ENCODE data around the gene TMEM138.

TMEM138 gene

DNA sequence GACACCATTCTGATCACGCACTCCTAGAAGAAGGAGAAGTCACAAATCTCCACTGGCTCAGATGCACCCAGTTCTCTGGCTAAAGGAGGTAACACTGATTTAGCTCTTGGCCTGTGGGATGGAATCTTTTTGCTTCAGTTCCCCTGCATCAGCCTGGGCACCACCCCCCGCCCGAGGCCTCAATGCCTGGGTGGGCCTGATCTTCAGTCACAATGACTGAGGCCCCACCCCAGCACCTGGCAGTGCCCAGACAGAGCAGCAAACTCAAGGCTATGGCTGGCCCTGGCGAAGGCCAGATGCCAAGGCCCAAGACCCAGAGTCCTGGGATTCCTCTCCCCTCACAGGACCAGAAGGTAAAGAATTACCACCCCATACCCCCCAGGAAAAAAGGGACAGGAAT lies 5.5 kb upstream of the TMEM138 start:
- Histone ChIP-seq H3K36me3 (ENCODE audit: insufficient read depth, low read length) (no peaks in the 10 kb centered on the region), H3K9ac (ENCODE audit: low read depth, low read length, poor library complexity, severe bottlenecking) (no peak overlapping the region), H2AFZ (ENCODE audit: low read length) (no peak overlapping the region), H3K9me3 (ENCODE audit: insufficient read depth, low read depth, low read length) (no peaks in the 10 kb centered on the region), H3K4me2 (ENCODE audit: low read depth, low read length, poor library complexity, severe bottlenecking) (no peak overlapping the region), H3K4me3 (ENCODE audit: low read length, poor library complexity, severe bottlenecking) (no peak overlapping the region), H3K79me2 (ENCODE audit: insufficient read depth, low read length) (peaks cover 17% of the 10 kb centered on the region), H4K20me1 (ENCODE audit: insufficient read depth, low read length, poor library complexity, severe bottlenecking) (no peaks in the 10 kb centered on the region), H3K9me2 (replicated peaks; ENCODE audit: low read depth, low read length) (no peaks in the 10 kb centered on the region), H3K27me3 (ENCODE audit: insufficient read depth, low read length, poor library complexity, severe bottlenecking) (no peaks in the 10 kb centered on the region), H3K4me1 (ENCODE audit: insufficient read depth, low read length, poor library complexity, severe bottlenecking) (peaks cover 15% of the 10 kb centered on the region), H3F3A (ENCODE audit: low read depth) (no peaks in the 10 kb centered on the region)
- no peak for TF ChIP-seq EZH2phosphoT487 (IDR thresholded peaks at IDR 0.05; ENCODE audit: borderline replicate concordance)
- TF ChIP-seq, protein P1, sequence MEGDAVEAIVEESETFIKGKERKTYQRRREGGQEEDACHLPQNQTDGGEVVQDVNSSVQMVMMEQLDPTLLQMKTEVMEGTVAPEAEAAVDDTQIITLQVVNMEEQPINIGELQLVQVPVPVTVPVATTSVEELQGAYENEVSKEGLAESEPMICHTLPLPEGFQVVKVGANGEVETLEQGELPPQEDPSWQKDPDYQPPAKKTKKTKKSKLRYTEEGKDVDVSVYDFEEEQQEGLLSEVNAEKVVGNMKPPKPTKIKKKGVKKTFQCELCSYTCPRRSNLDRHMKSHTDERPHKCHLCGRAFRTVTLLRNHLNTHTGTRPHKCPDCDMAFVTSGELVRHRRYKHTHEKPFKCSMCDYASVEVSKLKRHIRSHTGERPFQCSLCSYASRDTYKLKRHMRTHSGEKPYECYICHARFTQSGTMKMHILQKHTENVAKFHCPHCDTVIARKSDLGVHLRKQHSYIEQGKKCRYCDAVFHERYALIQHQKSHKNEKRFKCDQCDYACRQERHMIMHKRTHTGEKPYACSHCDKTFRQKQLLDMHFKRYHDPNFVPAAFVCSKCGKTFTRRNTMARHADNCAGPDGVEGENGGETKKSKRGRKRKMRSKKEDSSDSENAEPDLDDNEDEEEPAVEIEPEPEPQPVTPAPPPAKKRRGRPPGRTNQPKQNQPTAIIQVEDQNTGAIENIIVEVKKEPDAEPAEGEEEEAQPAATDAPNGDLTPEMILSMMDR (conservative IDR thresholded peaks at IDR 0.05; ENCODE audit: low read length): no peak

DNA sequence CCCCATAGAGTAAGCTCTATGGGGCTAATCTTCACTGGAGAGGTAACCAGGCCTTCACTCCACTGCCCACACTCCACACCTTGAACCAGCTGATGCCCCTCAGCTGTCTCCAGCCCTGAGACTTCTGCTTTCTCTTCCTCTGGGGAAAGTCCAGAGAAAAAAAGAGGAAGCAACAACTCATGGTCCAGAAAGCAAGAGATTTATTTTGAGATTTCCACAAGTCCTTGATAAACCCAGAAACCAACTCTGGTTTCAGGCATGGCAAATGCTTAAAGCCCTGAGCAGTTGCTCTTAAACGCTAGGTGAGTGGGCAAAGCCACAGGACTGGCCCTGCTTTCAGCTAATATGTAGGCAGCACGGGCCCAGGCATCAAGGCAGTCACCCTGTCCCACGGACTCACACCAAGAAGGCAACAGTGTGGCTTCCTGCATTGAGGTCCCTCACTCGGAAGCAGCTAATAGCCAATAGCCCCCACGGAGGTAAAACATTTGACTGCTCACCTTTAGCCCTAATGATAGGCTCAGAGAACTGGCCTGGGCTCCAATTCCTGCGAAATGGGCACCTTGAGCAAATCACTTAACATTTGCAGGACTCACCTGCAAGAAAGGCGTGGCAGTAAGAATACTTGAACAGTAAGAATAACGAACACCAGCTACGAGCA lies 4.8 kb upstream of the TMEM138 start:
- no peak overlapping the region for H3K9ac ChIP-seq (ENCODE audit: low read depth, low read length, poor library complexity, severe bottlenecking)
- TF ChIP-seq EZH2phosphoT487 (IDR thresholded peaks at IDR 0.05; ENCODE audit: borderline replicate concordance): no peak
- TF ChIP-seq, protein P1 (conservative IDR thresholded peaks at IDR 0.05; ENCODE audit: low read length): no peak
- H2AFZ ChIP-seq (ENCODE audit: low read length): no peak overlapping the region
- no peaks in the 10 kb centered on the region for H3K9me3 ChIP-seq (ENCODE audit: insufficient read depth, low read depth, low read length)
- H3K79me2 ChIP-seq (ENCODE audit: insufficient read depth, low read length): peaks cover 19% of the 10 kb centered on the region
- H3K36me3 ChIP-seq (ENCODE audit: insufficient read depth, low read length): no peaks in the 10 kb centered on the region
- no peaks in the 10 kb centered on the region for H4K20me1 ChIP-seq (ENCODE audit: insufficient read depth, low read length, poor library complexity, severe bottlenecking)
- H3K27me3 ChIP-seq (ENCODE audit: insufficient read depth, low read length, poor library complexity, severe bottlenecking): no peaks in the 10 kb centered on the region
- peaks cover 15% of the 10 kb centered on the region for H3K4me1 ChIP-seq (ENCODE audit: insufficient read depth, low read length, poor library complexity, severe bottlenecking)
- H3K4me3 ChIP-seq (ENCODE audit: low read length, poor library complexity, severe bottlenecking): no peak overlapping the region
- H3K4me2 ChIP-seq (ENCODE audit: low read depth, low read length, poor library complexity, severe bottlenecking): no peak overlapping the region
- H3K9me2 ChIP-seq (replicated peaks; ENCODE audit: low read depth, low read length): no peaks in the 10 kb centered on the region
- no peaks in the 10 kb centered on the region for H3F3A ChIP-seq (ENCODE audit: low read depth)

DNA sequence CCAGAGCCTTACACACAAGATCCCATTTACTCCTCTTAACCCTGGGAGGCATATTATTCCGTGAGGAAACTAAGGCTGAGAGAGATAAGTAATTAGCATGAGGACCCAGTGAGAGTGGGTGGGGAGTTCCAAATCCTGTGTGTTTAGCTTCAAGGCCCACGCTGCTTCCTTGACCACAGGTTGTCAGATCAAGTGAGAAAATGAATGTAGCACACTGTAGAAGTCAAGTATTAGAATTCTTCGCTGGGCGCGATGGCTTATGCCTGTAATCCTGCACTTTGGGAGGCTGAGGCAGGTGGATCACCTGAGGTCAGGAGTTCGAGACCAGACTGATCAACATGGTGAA lies 4.3 kb upstream of the TMEM138 start:
- Histone ChIP-seq H3K4me1 (ENCODE audit: insufficient read depth, low read length, poor library complexity, severe bottlenecking) (peaks cover 15% of the 10 kb centered on the region), H3K4me2 (ENCODE audit: low read depth, low read length, poor library complexity, severe bottlenecking) (no peak overlapping the region), H3K36me3 (ENCODE audit: insufficient read depth, low read length) (no peaks in the 10 kb centered on the region), H3K9ac (ENCODE audit: low read depth, low read length, poor library complexity, severe bottlenecking) (no peak overlapping the region), H3K79me2 (ENCODE audit: insufficient read depth, low read length) (peaks cover 24% of the 10 kb centered on the region), H3K27me3 (ENCODE audit: insufficient read depth, low read length, poor library complexity, severe bottlenecking) (no peaks in the 10 kb centered on the region), H3K9me2 (replicated peaks; ENCODE audit: low read depth, low read length) (no peaks in the 10 kb centered on the region), H3K9me3 (ENCODE audit: insufficient read depth, low read depth, low read length) (no peaks in the 10 kb centered on the region), H2AFZ (ENCODE audit: low read length) (no peak overlapping the region), H3K4me3 (ENCODE audit: low read length, poor library complexity, severe bottlenecking) (no peak overlapping the region), H3F3A (ENCODE audit: low read depth) (no peaks in the 10 kb centered on the region), H4K20me1 (ENCODE audit: insufficient read depth, low read length, poor library complexity, severe bottlenecking) (no peaks in the 10 kb centered on the region)
- no peak for TF ChIP-seq EZH2phosphoT487 (IDR thresholded peaks at IDR 0.05; ENCODE audit: borderline replicate concordance)
- TF ChIP-seq, protein P1 (conservative IDR thresholded peaks at IDR 0.05; ENCODE audit: low read length): no peak

Measured in Loucy (cell line).